Stimulated activated CD4-positive, alpha-beta T cell treated with anti-CD3 and anti-CD28 coated beads, Interleukin-2, amount 100 ng/mL, for 4 hours (primary cell): ENCODE results near the gene TALDO1.

Experiments used
- DNase-seq: peaks from one replicate; pipeline ENCODE4 v3.0.0-alpha.2; 2020; ENCODE audit warnings: low read depth

Gene TALDO1

GRCh38 chr11:799641-800316 is 52.5 kb downstream of the TALDO1 start:
- no peak for DNase-seq

- DNase-seq: no peak
Observed at GRCh38 chr11:800473-800872, 53.2 kb downstream of the TALDO1 start.

GRCh38 chr11:801097-801780 is 54.0 kb downstream of the TALDO1 start:
- no peak for DNase-seq

GRCh38 chr11:802018-802617 is 54.9 kb downstream of the TALDO1 start:
- DNase-seq: no peak

- DNase-seq: no peak
Observed at GRCh38 chr11:802693-803466, 55.6 kb downstream of the TALDO1 start.

- no peak for DNase-seq
Observed at GRCh38 chr11:803467-803742, 56.1 kb downstream of the TALDO1 start.

GRCh38 chr11:803770-804598 is 56.7 kb downstream of the TALDO1 start:
- no peak for DNase-seq

- DNase-seq: no peak
Observed at GRCh38 chr11:804599-804964, 57.3 kb downstream of the TALDO1 start.

- no peak for DNase-seq
Observed at GRCh38 chr11:808427-809286, 61.4 kb downstream of the TALDO1 start.

- peak; percentile 98 for DNase-seq
Observed at GRCh38 chr11:809287-810039, 62.2 kb downstream of the TALDO1 start, which contains the start of gene RPLP2. Gene RPLP2 (plus strand): TSS chr11:809967. CDS start chr11:810235, 268 bp downstream.

- DNase-seq: no peak
Observed at GRCh38 chr11:810040-810567, 62.8 kb downstream of the TALDO1 start.

GRCh38 chr11:811446-812245 is 64.4 kb downstream of the TALDO1 start:
- no peak for DNase-seq

GRCh38 chr11:812390-812789 is 65.1 kb downstream of the TALDO1 start:
- no peak for DNase-seq

- no peak for DNase-seq
Observed at GRCh38 chr11:813072-813455, 65.8 kb downstream of the TALDO1 start.

GRCh38 chr11:813456-814096 is 66.3 kb downstream of the TALDO1 start:
- DNase-seq: no peak
